Measurements from ENCODE around the gene POMGNT1. TPM values are rescaled to one million over a fixed set of nuclear protein-coding genes. Genes with fewer than 3 reads are reported as not detected.

POMGNT1 gene
- total and polyA plus RNA-seq, 2 experiments from 2014 or later = 52.3 to 60.4 TPM

DNA sequence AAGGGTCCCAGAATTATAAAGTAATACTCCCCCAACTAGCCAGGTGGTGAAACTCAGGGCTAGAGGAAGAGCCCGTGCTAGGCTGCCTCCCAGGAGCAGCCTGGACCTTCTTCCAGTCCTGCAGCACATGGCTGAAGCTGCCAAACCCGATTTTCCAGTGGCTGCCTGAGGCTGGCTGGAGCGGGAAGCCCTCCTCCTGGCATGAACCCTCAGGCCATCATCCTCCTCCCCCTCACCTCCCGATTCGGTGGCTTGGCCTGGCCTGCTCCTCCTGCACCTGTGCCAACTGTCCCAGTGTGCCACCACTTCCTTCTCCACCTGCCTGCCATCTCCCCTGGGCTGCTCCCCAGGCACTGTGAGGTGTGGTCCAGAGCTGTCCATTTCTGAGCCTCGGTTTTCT lies 26.4 kb downstream of the POMGNT1 start:
- H3K9me2 ChIP-seq (replicated peaks; ENCODE audit: insufficient read depth) = no peaks in the 10 kb centered on the region
- 57% methylated on average over 6 of the region's 6 CpGs for WGBS (ENCODE audit: low lambda C conversion rate, missing lambda C conversion rate)
- no peak overlapping the region for H3K27ac ChIP-seq
- H3K9me3 ChIP-seq (ENCODE audit: low read depth) = no peaks in the 10 kb centered on the region
- no peaks in the 10 kb centered on the region for H3K79me2 ChIP-seq
- H3K27me3 ChIP-seq = no peaks in the 10 kb centered on the region
- TF ChIP-seq EZH2phosphoT487 (IDR thresholded peaks at IDR 0.05; ENCODE audit: low read depth, severe bottlenecking, unreplicated experiment) = no peak
- no peaks in the 10 kb centered on the region for H4K20me1 ChIP-seq (ENCODE audit: insufficient read depth, poor library complexity, severe bottlenecking)
- no peak overlapping the region for H3K4me2 ChIP-seq
- DNase-seq (ENCODE audit: low spot score) = no peak
- H2AFZ ChIP-seq = no peak overlapping the region
- H3K36me3 ChIP-seq (replicated peaks; ENCODE audit: insufficient read depth, low read depth) = no peaks in the 10 kb centered on the region
- H3K4me3 ChIP-seq = no peak overlapping the region
- peaks cover 21% of the 10 kb centered on the region for H3K4me1 ChIP-seq (ENCODE audit: insufficient read depth)

DNA sequence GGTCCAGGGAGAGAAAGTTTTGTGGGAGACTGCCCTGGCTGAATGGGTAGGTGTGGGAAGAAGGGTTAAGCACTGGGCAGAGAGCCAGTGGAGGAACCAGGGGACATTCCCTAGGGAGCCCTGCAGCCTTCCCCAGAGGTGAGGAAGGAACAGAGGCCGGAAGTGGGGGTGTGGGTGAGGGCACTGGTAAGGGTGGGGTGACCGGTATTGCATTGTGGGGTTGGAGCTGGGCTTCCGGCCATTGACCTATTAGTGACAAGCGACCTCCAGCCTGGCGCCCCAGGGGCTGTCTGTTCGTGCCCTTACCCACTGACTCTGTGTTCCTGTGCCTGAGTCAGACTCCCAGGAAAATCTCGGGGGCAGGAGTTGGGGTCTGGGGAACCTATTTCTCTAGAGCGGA lies 26.9 kb downstream of the POMGNT1 start:
- WGBS (ENCODE audit: low lambda C conversion rate, missing lambda C conversion rate) = 96% methylated on average over 8 of the region's 8 CpGs
- no peaks in the 10 kb centered on the region for H3K9me2 ChIP-seq (replicated peaks; ENCODE audit: insufficient read depth)
- peaks cover 21% of the 10 kb centered on the region for H3K4me1 ChIP-seq (ENCODE audit: insufficient read depth)
- no peak overlapping the region for H3K4me3 ChIP-seq
- H3K79me2 ChIP-seq = no peaks in the 10 kb centered on the region
- H3K27ac ChIP-seq = no peak overlapping the region
- H2AFZ ChIP-seq = no peak overlapping the region
- DNase-seq (ENCODE audit: low spot score) = no peak
- H3K27me3 ChIP-seq = no peaks in the 10 kb centered on the region
- H3K9me3 ChIP-seq (ENCODE audit: low read depth) = no peaks in the 10 kb centered on the region
- no peak overlapping the region for H3K4me2 ChIP-seq
- no peaks in the 10 kb centered on the region for H3K36me3 ChIP-seq (replicated peaks; ENCODE audit: insufficient read depth, low read depth)
- TF ChIP-seq EZH2phosphoT487 (IDR thresholded peaks at IDR 0.05; ENCODE audit: low read depth, severe bottlenecking, unreplicated experiment) (no peak), CTCF (IDR thresholded peaks at IDR 0.05; ENCODE audit: poor library complexity) (no peak), EZH2 (IDR thresholded peaks at IDR 0.05; ENCODE audit: borderline replicate concordance) (no peak)
- no peaks in the 10 kb centered on the region for H4K20me1 ChIP-seq (ENCODE audit: insufficient read depth, poor library complexity, severe bottlenecking)

GRCh38 chr1:46169811-46170454 lies 28.3 kb downstream of the POMGNT1 start:
- WGBS (ENCODE audit: low lambda C conversion rate, missing lambda C conversion rate) = 81% methylated on average over 3 of the region's 3 CpGs
- H3K36me3 ChIP-seq (replicated peaks; ENCODE audit: insufficient read depth, low read depth) = no peaks in the 10 kb centered on the region
- H3K27me3 ChIP-seq = no peaks in the 10 kb centered on the region
- no peak for TF ChIP-seq CTCF (IDR thresholded peaks at IDR 0.05; ENCODE audit: poor library complexity)
- DNase-seq (ENCODE audit: low spot score) = no peak
- H4K20me1 ChIP-seq (ENCODE audit: insufficient read depth, poor library complexity, severe bottlenecking) = no peaks in the 10 kb centered on the region
- H3K4me3 ChIP-seq = no peak overlapping the region
- no peak overlapping the region for H2AFZ ChIP-seq
- H3K9me2 ChIP-seq (replicated peaks; ENCODE audit: insufficient read depth) = no peaks in the 10 kb centered on the region
- H3K4me1 ChIP-seq (ENCODE audit: insufficient read depth) = peaks cover 18% of the 10 kb centered on the region
- H3K27ac ChIP-seq = no peak overlapping the region
- H3K4me2 ChIP-seq = no peak overlapping the region
- no peaks in the 10 kb centered on the region for H3K79me2 ChIP-seq
- H3K9me3 ChIP-seq (ENCODE audit: low read depth) = no peaks in the 10 kb centered on the region

DNA sequence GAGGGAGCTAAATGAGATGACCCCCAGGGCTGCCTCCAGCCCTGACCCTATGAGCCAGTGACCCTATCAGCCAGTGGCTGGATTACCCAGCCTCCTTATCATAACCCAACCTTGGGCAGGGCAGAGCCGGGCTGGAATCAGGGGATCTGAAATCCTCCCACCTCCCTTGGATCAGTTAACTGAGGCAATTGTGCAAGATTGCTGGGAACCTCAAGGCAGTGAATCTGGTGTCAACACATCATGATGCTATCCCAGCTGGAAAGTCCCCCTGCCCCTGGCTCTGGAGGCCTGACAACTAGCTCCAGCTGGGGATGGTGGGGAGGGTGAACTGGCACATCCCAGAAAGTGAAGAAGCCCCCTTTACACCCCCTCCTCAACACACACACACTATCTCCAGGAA lies 29.8 kb downstream of the POMGNT1 start:
- Histone ChIP-seq H3K79me2 (no peaks in the 10 kb centered on the region), H3K36me3 (replicated peaks; ENCODE audit: insufficient read depth, low read depth) (no peaks in the 10 kb centered on the region), H3K4me3 (no peak overlapping the region), H3K4me1 (ENCODE audit: insufficient read depth) (peaks cover 5% of the 10 kb centered on the region), H3K27me3 (no peaks in the 10 kb centered on the region), H4K20me1 (ENCODE audit: insufficient read depth, poor library complexity, severe bottlenecking) (no peaks in the 10 kb centered on the region), H3K9me2 (replicated peaks; ENCODE audit: insufficient read depth) (no peaks in the 10 kb centered on the region), H3K4me2 (no peak overlapping the region), H3K27ac (no peak overlapping the region), H2AFZ (no peak overlapping the region), H3K9me3 (ENCODE audit: low read depth) (no peaks in the 10 kb centered on the region)
- no peak for TF ChIP-seq CTCF (IDR thresholded peaks at IDR 0.05; ENCODE audit: poor library complexity)
- TF ChIP-seq EZH2 (IDR thresholded peaks at IDR 0.05; ENCODE audit: borderline replicate concordance) = no peak
- TF ChIP-seq EZH2phosphoT487 (IDR thresholded peaks at IDR 0.05; ENCODE audit: low read depth, severe bottlenecking, unreplicated experiment) = no peak
- 80% methylated on average over 1 of the region's 1 CpG for WGBS (ENCODE audit: low lambda C conversion rate, missing lambda C conversion rate)
- no peak for DNase-seq (ENCODE audit: low spot score)
